Testis (tissue), 3 donors: ENCODE data around the gene FAF1. TPM values are rescaled to one million over a fixed set of nuclear protein-coding genes. Genes with fewer than 3 reads are reported as not detected.
"Not testable (repeated sequence)": the region's sequence is repeated elsewhere in the genome, so short reads cannot be mapped to it uniquely, and the experiment has no call there.

ENCODE experiments used
- DNase-seq: peaks from one replicate; pipeline ENCODE4 v3.0.0-alpha.2; 2019
- H3K27ac ChIP-seq, 2 donors: fragments of 200-600 bp; sonication (generic); one replicate each; pipeline ENCODE4 v1.5.1; 2019
- H3K27me3 ChIP-seq: fragments of 200-600 bp; sonication (generic); one replicate; pipeline ENCODE4 v1.5.1; 2019
- H3K36me3 ChIP-seq: fragments of 200-600 bp; sonication (generic); one replicate; pipeline ENCODE4 v1.5.1; 2017; ENCODE audit warnings: low read depth; ENCODE audit errors: missing control alignments
- H3K4me1 ChIP-seq: fragments of 200-600 bp; sonication (generic); one replicate; pipeline ENCODE4 v1.5.1; 2019
- H3K4me3 ChIP-seq, 2 donors: fragments of 200-600 bp; sonication (generic); one replicate each; pipeline ENCODE4 v1.5.1; 2017 to 2019
- H3K9me3 ChIP-seq: fragments of 200-600 bp; sonication (generic); one replicate; pipeline ENCODE4 v1.5.1; 2017
- POLR2A ChIP-seq: fragments of 450-650 bp; IDR thresholded peaks from one replicate; pipeline ENCODE4 v1.6.1; 2017; ENCODE audit warnings: antibody characterized with exemption, mild to moderate bottlenecking, moderate library complexity
- WGBS, 2 donors: methylation state at CpG; one replicate each; pipeline ENCODE4 v1.1.5; 2018; 5-methylcytosine and 5-hydroxymethylcytosine counted together
- intact Hi-C: fragments of 100-400 bp; cut with DNase I; formaldehyde crosslinking; loops from one replicate; pipeline ENCODE4 v1.15.1; 2023; ENCODE audit warnings: low total_unique reads
- polyA plus RNA-seq: library from polyadenylated mRNA; stranded (reverse); fragments of 350-450 nt; fragmentation: Illumina TruSeq; extraction: RNeasy Lipid Tissue Mini Kit (QIAGEN cat#74804); gene quantifications from one replicate; pipeline ENCODE4 v1.2.3, GENCODE V29; 2014; ENCODE audit warnings: low read depth, low replicate concordance; ENCODE audit not compliant: insufficient read depth
- total RNA-seq, 2 donors: library from RNA; depleted of rRNA; stranded (reverse); fragments of >200 nt; gene quantifications; one replicate each; pipeline ENCODE4 v1.2.3, GENCODE V29; 2016
- TF ChIP-seq, protein P1 (sequence below), 3 experiments: fragments of 450-650 bp in 2 of 3; fragments of 200-600 bp in 1 of 3; sonication (generic) in 1 of 3; IDR thresholded peaks; one replicate each; pipeline ENCODE4 v1.5.1; 2016 to 2019; ENCODE audit warnings: antibody characterized with exemption in 3 of 3, mild to moderate bottlenecking in 2 of 3, moderate library complexity in 1 of 3

Gene FAF1
- total and polyA plus RNA-seq, 3 donors from 2014 or later: 46.5 to 236 (median 61.6) TPM

DNA sequence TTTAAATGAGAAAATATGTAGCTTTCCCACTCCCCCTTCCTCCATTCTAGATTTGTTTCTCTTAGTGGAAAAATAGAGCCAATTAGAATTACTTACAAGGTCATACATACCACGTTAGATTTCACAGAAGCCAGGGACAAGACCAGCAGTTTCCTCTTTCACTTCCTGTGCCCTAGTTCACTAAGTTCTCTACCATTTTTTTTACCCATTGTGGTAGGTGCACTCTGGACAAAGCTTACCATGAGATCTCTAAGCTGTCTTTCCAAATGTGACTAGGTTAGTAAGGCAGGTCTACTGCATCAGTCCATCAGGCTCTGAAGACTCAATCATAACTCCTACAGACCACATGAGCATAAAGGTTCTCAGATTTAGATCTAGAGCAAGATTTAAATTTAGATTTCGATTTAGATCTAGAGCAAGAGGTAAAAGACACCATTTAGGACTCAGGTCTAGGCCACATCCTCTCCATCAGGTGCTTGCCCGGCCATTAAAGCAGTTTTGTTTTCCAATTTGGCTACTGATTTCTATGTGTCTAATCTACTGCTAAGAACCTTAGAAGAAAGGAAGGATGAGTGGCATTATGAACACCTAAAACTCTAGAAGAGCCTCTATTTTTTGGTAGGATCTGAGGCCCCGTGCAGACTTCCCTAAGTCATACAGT, 235.3 kb downstream of the FAF1 start:
- TF ChIP-seq, protein P1, sequence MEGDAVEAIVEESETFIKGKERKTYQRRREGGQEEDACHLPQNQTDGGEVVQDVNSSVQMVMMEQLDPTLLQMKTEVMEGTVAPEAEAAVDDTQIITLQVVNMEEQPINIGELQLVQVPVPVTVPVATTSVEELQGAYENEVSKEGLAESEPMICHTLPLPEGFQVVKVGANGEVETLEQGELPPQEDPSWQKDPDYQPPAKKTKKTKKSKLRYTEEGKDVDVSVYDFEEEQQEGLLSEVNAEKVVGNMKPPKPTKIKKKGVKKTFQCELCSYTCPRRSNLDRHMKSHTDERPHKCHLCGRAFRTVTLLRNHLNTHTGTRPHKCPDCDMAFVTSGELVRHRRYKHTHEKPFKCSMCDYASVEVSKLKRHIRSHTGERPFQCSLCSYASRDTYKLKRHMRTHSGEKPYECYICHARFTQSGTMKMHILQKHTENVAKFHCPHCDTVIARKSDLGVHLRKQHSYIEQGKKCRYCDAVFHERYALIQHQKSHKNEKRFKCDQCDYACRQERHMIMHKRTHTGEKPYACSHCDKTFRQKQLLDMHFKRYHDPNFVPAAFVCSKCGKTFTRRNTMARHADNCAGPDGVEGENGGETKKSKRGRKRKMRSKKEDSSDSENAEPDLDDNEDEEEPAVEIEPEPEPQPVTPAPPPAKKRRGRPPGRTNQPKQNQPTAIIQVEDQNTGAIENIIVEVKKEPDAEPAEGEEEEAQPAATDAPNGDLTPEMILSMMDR (IDR thresholded peaks at IDR 0.05): no peak
- no peak for TF ChIP-seq POLR2A
- no peaks in the 10 kb centered on the region for H3K36me3 ChIP-seq
- 72 to 73% methylated on average over 4 of the region's 4 CpGs for WGBS, 2 donors
- intact Hi-C loops: no loop called here
- DNase-seq: no peak
- no peaks in the 10 kb centered on the region for H3K4me1 ChIP-seq
- no peak overlapping the region for H3K4me3 ChIP-seq
- no peaks in the 10 kb centered on the region for H3K27me3 ChIP-seq
- no peak overlapping the region for H3K27ac ChIP-seq
- H3K9me3 ChIP-seq: no peaks in the 10 kb centered on the region

GRCh38 chr1:50720457-50721053, 239.5 kb downstream of the FAF1 start:
- H3K36me3 ChIP-seq: no peaks in the 10 kb centered on the region
- WGBS, 2 donors: 86 to 89% methylated on average over 4 of the region's 4 CpGs
- no peak overlapping the region for H3K4me3 ChIP-seq
- no peaks in the 10 kb centered on the region for H3K9me3 ChIP-seq
- no peak overlapping the region for H3K27ac ChIP-seq
- TF ChIP-seq, protein P1 (IDR thresholded peaks at IDR 0.05): no peak
- no peak for TF ChIP-seq POLR2A
- intact Hi-C loops: no loop called here
- H3K27me3 ChIP-seq: no peaks in the 10 kb centered on the region
- no peak for DNase-seq
- H3K4me1 ChIP-seq: no peaks in the 10 kb centered on the region

GRCh38 chr1:50719126-50719525, 240.9 kb downstream of the FAF1 start:
- intact Hi-C loops: no loop called here
- Histone ChIP-seq H3K27ac (no peak overlapping the region), H3K4me3 (no peak overlapping the region), H3K9me3 (no peaks in the 10 kb centered on the region), H3K36me3 (no peaks in the 10 kb centered on the region), H3K4me1 (no peaks in the 10 kb centered on the region), H3K27me3 (no peaks in the 10 kb centered on the region)
- DNase-seq: no peak
- TF ChIP-seq, protein P1 (IDR thresholded peaks at IDR 0.05): no peak
- TF ChIP-seq POLR2A: no peak
- 75% methylated on average over 1 of the region's 1 CpG for WGBS, 2 donors

- no peaks in the 10 kb centered on the region for H3K4me1 ChIP-seq
- no peak for DNase-seq
- H3K9me3 ChIP-seq: no peaks in the 10 kb centered on the region
- H3K27ac ChIP-seq: no peak overlapping the region
- no peaks in the 10 kb centered on the region for H3K27me3 ChIP-seq
- no peaks in the 10 kb centered on the region for H3K36me3 ChIP-seq
- H3K4me3 ChIP-seq: no peak overlapping the region
- 93 to 100% methylated on average over 1 of the region's 1 CpG for WGBS, 2 donors
- no peak for TF ChIP-seq POLR2A
- TF ChIP-seq, protein P1 (IDR thresholded peaks at IDR 0.05): no peak
- intact Hi-C loops: no loop called here
Observed at GRCh38 chr1:50717327-50717726, 242.7 kb downstream of the FAF1 start.

DNA sequence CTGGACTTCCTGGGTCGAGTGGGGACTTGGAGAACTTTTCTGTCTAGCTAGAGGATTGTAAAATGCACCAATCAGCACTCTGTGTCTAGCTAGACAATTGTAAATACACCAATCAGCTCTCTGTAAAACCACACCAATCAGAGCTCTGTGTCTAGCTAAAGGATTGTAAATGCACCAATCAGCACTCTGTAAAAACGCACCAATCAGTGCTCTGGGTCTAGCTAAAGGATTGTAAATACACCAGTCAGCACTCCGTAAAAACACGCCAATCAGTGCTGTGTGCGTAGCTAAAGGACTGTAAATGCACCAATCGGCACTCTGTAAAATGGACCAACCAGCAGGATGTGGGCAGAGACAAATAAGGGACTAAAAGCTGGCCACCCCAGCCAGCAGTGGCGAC, 243.6 kb downstream of the FAF1 start:
- H3K9me3 ChIP-seq, DNase-seq, H3K36me3 ChIP-seq, H3K4me3 ChIP-seq, H3K27ac ChIP-seq, intact Hi-C loops, H3K27me3 ChIP-seq, H3K4me1 ChIP-seq: not testable (repeated sequence)
- WGBS, 2 donors: 86 to 93% methylated on average over 7 of the region's 7 CpGs
